ENCODE data around the gene GRP. TPM values are rescaled to one million over a fixed set of nuclear protein-coding genes. Genes with fewer than 3 reads are reported as not detected.

The GRP gene
- total and polyA plus RNA-seq, 2 donors (not counting 3 experiments of a cell fraction or from before 2014, with no cell fraction given), result not detected

GRCh38 chr18:59177485-59177884 lies 42.5 kb upstream of the GRP start:
- Histone ChIP-seq H3K79me2 (ENCODE audit: control insufficient read depth, insufficient read depth, low read length) (no peaks in the 10 kb centered on the region), H3K4me2 (ENCODE audit: insufficient read depth, low read length) (no peak overlapping the region), H3K36me3 (ENCODE audit: control insufficient read depth in 2 of 2, extremely low read depth in 1 of 2, insufficient read depth in 2 of 2, low read length in 2 of 2) (no peaks in the 10 kb centered on the region), H2AFZ (ENCODE audit: low read depth, low read length) (no peak overlapping the region), H3K27me3 (ENCODE audit: control insufficient read depth in 2 of 2, insufficient read depth in 2 of 2, low read length in 2 of 2) (no peaks in the 10 kb centered on the region), H3K9me3 (replicated peaks; ENCODE audit: control insufficient read depth, insufficient read depth, low read length) (no peaks in the 10 kb centered on the region), H3K27ac (ENCODE audit: insufficient read depth, low read depth, low read length) (no peak overlapping the region), H3K4me1 (ENCODE audit: control insufficient read depth, extremely low read depth, insufficient read depth, low read length) (no peaks in the 10 kb centered on the region), H3K9me1 (replicated peaks; ENCODE audit: control insufficient read depth, extremely low read depth, insufficient read depth, low read length) (no peaks in the 10 kb centered on the region), H3K9ac (replicated peaks; ENCODE audit: extremely low read depth, insufficient read depth, low read length) (no peak overlapping the region), H3K4me3 (replicated peaks in 1 of 3; ENCODE audit: insufficient read depth in 1 of 3, low read depth in 1 of 3, low read length in 3 of 3) (no peak overlapping the region), H4K20me1 (replicated peaks; ENCODE audit: control insufficient read depth, extremely low read depth, insufficient read depth, low read length) (no peaks in the 10 kb centered on the region)
- ChIA-PET POLR2A (no interaction called here), CTCF (interaction anchor here (1.6 kb wide), 1 partner anchor 92 kb away, joined by 4 read pairs; no protein-coding TSS in a partner anchor)
- TF ChIP-seq POLR2A (IDR thresholded peaks at IDR 0.05; ENCODE audit: low read depth, low read length) (no peak), MYC (IDR thresholded peaks at IDR 0.05; ENCODE audit: low read depth, low read length) (no peak), GATA2 (IDR thresholded peaks at IDR 0.05; ENCODE audit: insufficient read depth, insufficient read length, low read depth, low read length) (no peak), EZH2 (IDR thresholded peaks at IDR 0.05; ENCODE audit: borderline replicate concordance, low read depth, low read length, severe bottlenecking) (no peak), FOS (IDR thresholded peaks at IDR 0.05; ENCODE audit: borderline replicate concordance, insufficient read depth, low read length) (no peak), JUN (IDR thresholded peaks at IDR 0.05; ENCODE audit: borderline replicate concordance, insufficient read depth, insufficient read length, low read depth) (no peak), CTCF (IDR thresholded peaks at IDR 0.05; ENCODE audit: extremely low read depth in 1 of 2, insufficient read depth in 1 of 2, low read depth in 1 of 2, low read length in 2 of 2) (no peak), POLR2AphosphoS5 (IDR thresholded peaks at IDR 0.05; ENCODE audit: insufficient read depth, low read depth, low read length) (no peak)
- TF ChIP-seq, protein P1, sequence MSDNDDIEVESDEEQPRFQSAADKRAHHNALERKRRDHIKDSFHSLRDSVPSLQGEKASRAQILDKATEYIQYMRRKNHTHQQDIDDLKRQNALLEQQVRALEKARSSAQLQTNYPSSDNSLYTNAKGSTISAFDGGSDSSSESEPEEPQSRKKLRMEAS (IDR thresholded peaks at IDR 0.05; ENCODE audit: insufficient read depth, insufficient read length), result no peak
- no TSS peak for BruUV-seq (replicated peaks)
- intact Hi-C loops (cut with micrococcal nuclease) (no loop called here), dilution Hi-C loops (cut with MboI; ENCODE audit: extremely low pct_ligation_motif_present, low sequenced_read_pairs) (no loop called here)
- DNase-seq (ENCODE audit: low read depth, low spot score) (no peak), FAIRE-seq (no peak)
